ENCODE data around the gene MLF2. TPM values are rescaled to one million over a fixed set of nuclear protein-coding genes. Genes with fewer than 3 reads are reported as not detected.

The MLF2 gene
- total and polyA plus RNA-seq, 8 donors, result 9.3 to 296 (median 152) TPM

DNA sequence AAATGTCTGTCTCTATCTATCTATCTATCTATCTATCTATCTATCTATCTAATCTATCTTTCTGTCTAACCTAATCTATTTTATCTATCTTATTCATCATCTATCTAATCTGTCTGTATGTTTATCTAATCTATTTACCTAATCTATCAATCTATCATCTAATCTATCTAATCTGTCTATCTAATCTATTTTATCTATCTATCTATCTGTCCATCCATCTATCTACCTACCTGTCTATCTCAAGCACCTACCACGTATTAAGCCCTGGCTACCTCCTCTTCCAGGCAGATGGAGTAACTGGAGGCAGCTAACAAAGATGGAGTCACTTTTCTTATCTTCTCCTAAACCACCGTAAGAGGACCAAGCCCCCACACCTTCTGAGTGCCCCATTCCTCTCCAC lies 42.1 kb upstream of the MLF2 start:
- no peaks in the 10 kb centered on the region for H3K9me3 ChIP-seq
- H3K4me3 ChIP-seq, result no peak overlapping the region
- no peak overlapping the region for H3K27ac ChIP-seq
- 53 to 64% (median 58%) methylated on average over 2 of the region's 2 CpGs for WGBS, 5 donors
- no peaks in the 10 kb centered on the region for H3K36me3 ChIP-seq
- DNase-seq, result no peak
- peaks cover 0 to 10% (median 3%) of the 10 kb centered on the region in 4 donors for H3K4me1 ChIP-seq
- intact Hi-C loops (cut with DNase I; ENCODE audit: low total_unique reads), result no loop called here
- no peaks in the 10 kb centered on the region for H3K27me3 ChIP-seq
- TF ChIP-seq EP300 (IDR thresholded peaks at IDR 0.05), result no peak
- TF ChIP-seq, protein P1, sequence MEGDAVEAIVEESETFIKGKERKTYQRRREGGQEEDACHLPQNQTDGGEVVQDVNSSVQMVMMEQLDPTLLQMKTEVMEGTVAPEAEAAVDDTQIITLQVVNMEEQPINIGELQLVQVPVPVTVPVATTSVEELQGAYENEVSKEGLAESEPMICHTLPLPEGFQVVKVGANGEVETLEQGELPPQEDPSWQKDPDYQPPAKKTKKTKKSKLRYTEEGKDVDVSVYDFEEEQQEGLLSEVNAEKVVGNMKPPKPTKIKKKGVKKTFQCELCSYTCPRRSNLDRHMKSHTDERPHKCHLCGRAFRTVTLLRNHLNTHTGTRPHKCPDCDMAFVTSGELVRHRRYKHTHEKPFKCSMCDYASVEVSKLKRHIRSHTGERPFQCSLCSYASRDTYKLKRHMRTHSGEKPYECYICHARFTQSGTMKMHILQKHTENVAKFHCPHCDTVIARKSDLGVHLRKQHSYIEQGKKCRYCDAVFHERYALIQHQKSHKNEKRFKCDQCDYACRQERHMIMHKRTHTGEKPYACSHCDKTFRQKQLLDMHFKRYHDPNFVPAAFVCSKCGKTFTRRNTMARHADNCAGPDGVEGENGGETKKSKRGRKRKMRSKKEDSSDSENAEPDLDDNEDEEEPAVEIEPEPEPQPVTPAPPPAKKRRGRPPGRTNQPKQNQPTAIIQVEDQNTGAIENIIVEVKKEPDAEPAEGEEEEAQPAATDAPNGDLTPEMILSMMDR (IDR thresholded peaks at IDR 0.05), result no peak
- no peak for TF ChIP-seq POLR2AphosphoS5 (IDR thresholded peaks at IDR 0.05)
- TF ChIP-seq POLR2A (IDR thresholded peaks at IDR 0.05), result no peak

DNA sequence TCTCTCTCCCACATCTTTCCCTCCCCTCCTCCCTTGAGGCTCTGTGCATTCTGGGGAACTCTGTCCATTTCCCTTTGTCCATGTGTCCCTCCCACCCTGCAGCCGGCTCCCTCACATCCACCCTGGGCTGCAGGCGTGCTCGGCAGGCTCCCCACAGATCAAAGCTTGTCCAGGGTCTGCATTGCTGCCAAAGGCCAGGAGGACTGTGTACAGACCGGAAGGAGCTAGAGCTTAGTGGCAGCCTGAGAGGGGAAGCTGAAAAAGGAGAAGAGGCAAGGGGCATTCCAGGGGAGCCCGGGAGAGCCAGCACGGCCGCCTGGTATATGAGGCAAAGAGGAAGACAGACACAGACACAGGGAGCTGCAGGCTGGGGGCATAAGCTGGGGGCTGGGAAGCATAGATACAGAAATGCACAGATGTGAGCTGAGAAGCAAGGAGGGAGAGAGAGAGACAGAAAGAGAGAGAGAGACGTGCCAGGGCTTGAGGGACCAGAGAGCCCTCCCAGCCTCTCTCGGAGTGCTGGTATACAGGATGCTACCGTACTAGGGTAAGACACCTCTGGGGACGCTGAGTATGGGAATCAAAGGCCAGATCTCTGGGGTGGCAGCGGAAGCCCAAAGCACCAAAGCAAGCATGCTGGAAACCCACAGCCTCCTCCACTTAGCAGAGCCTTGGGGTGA lies 39.7 kb upstream of the MLF2 start:
- H3K36me3 ChIP-seq, result no peaks in the 10 kb centered on the region
- H3K27me3 ChIP-seq, result no peaks in the 10 kb centered on the region
- TF ChIP-seq EP300 (IDR thresholded peaks at IDR 0.05) (no peak), POLR2AphosphoS5 (IDR thresholded peaks at IDR 0.05) (no peak), POLR2A (IDR thresholded peaks at IDR 0.05) (no peak)
- TF ChIP-seq, protein P1 (IDR thresholded peaks at IDR 0.05), result no peak
- peak overlapping the region in 3 of 5 donors; percentile 24 to 66 (median 56) for H3K27ac ChIP-seq
- no peaks in the 10 kb centered on the region for H3K9me3 ChIP-seq
- DNase-seq, result peak in 1 of 2 donors; percentile 72
- peak overlapping the region in 2 of 4 donors; percentile 10 to 24 for H3K4me3 ChIP-seq
- WGBS, 5 donors, result 23 to 34% (median 28%) methylated on average over 12 of the region's 12 CpGs
- H3K4me1 ChIP-seq, result peaks cover 0 to 15% (median 3%) of the 10 kb centered on the region in 4 donors
- intact Hi-C loops (cut with DNase I; ENCODE audit: low total_unique reads), result no loop called here

DNA sequence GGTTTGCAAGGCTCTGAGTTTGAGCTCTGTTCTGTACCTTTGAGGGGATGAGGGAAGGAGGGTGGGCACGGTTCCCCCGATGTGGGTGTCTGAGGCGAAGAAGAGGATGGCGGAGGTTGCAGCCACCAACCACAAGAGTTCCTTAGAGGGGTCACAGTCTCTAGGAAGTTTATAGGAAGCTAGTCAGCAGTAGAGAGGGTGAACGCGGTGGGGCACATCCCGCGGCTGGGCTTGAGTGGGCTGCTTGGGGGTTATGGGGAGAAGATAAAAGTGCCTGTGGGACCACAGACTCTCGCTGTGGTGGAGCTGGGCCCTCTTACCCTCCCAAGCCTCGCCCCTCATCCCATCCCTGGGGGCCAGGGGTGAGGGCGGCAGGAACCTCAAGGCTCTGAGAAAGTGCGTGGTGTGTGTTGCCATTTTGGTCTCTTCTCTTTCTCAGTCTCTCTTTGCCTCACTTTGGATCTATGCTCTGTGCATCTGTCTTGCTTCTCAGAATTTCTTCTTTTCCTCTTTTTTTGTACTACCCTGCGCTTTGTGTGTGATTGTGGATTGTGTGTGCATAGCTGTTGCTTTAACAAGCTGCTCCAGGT lies 39.1 kb upstream of the MLF2 start:
- Histone ChIP-seq H3K36me3 (no peaks in the 10 kb centered on the region), H3K4me3 (peak overlapping the region in 2 of 4 donors; percentile 10 to 24), H3K27me3 (no peaks in the 10 kb centered on the region), H3K27ac (peak overlapping the region in 4 of 5 donors; percentile 22 to 66 (median 40)), H3K9me3 (no peaks in the 10 kb centered on the region), H3K4me1 (peaks cover 0 to 15% (median 3%) of the 10 kb centered on the region in 4 donors)
- DNase-seq, result no peak
- intact Hi-C loops (cut with DNase I; ENCODE audit: low total_unique reads), result no loop called here
- TF ChIP-seq POLR2A (IDR thresholded peaks at IDR 0.05), result no peak
- TF ChIP-seq, protein P1 (IDR thresholded peaks at IDR 0.05), result no peak
- TF ChIP-seq POLR2AphosphoS5 (IDR thresholded peaks at IDR 0.05), result no peak
- TF ChIP-seq EP300 (IDR thresholded peaks at IDR 0.05), result no peak
- WGBS, 5 donors, result 69 to 81% (median 78%) methylated on average over 13 of the region's 13 CpGs

DNA sequence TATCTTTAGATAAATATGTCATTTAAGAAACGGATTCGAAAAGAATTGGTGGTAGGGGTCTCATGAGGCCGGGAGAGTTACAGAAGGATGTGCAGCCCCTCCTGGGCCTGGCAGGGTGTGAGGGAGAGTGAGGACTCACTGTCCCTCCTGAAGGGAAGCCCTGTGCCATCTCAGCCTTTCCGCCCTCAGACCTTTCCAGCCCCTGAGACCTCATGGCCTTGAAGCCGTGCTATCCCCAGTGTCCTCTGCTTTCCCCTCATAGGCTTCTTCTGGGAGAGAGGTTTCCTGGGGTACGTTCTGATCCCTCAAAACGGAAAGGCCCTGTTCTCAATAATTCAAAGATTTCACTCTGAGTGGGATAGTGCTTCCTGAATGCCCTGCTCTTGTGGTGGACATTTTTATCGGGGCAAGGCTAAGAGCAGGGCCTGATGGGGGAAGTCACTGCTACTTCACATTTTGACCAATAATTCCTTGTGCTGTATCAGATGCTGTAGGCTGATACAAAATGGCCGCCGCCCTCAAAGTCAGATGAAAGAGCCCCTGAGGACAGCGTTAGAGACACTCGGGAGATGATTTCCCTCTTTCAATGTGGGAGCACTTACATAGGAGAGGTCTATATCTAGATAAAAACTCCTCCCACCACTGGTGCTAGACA lies 37.7 kb upstream of the MLF2 start:
- DNase-seq, result no peak
- H3K36me3 ChIP-seq, result no peaks in the 10 kb centered on the region
- no peak overlapping the region for H3K4me3 ChIP-seq
- H3K4me1 ChIP-seq, result peaks cover 0 to 15% (median 3%) of the 10 kb centered on the region in 4 donors
- TF ChIP-seq, protein P1 (IDR thresholded peaks at IDR 0.05), result no peak
- TF ChIP-seq POLR2AphosphoS5 (IDR thresholded peaks at IDR 0.05) (no peak), POLR2A (IDR thresholded peaks at IDR 0.05) (no peak), EP300 (IDR thresholded peaks at IDR 0.05) (no peak)
- H3K27ac ChIP-seq, result peak overlapping the region in 2 of 5 donors; percentile 22 to 66
- intact Hi-C loops (cut with DNase I; ENCODE audit: low total_unique reads), result no loop called here
- H3K9me3 ChIP-seq, result no peaks in the 10 kb centered on the region
- 77 to 88% (median 84%) methylated on average over 12 of the region's 12 CpGs for WGBS, 5 donors
- no peaks in the 10 kb centered on the region for H3K27me3 ChIP-seq

Measured in stomach (tissue), 9 donors.